NCI-H128 (cell line): ENCODE measurements around the gene QRFP.

Experiments
- DNase-seq: peaks from one replicate; lab custom pipeline; 2025; ENCODE audit not compliant: unreplicated experiment; lab: John Stamatoyannopoulos, UW

The QRFP gene

DNA sequence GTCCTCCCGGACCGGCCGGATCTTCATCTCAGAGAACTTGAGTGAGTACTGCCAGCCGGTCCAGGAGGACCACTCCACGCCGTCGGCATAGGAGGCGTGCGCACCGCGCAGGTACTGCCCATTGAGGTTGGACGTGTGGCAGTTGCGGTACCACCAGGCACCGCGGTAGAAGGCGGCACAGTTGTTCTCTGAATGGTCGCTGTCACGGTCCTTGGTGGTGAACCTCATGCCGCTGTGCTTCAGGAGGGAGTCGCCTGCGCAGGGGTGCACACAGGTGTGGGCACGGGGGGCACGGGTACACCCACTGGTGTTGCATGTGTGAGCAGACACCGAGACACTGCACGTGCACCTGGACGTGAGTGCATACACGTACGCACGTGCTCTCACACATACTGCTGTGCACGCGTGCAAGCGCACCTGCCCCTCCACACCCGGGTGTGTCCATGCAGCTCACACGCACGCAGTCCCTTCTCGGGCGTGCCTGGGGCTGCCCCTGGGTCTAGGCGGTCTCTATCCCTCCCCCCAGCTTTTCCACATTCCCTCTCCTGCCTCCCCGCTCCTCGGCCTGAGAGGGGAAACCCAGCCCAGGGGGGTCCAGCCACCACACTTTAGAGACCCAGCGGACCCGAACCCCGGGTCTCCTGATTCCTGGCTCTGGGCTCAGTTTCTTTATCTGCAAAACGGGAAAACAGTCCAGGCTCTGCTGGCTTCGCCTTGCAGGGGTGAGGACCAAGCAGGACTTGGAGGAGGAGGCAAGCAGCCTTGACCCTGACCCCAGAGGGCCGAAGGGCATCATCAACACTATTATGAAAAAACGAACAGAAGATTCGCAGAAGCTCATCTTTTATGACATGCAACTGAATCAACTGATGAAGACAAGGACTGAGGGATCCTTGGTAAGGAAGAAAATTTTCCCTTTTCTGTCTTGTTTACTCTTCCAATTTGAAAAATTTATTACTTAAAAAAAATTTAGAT lies 7.7 kb upstream of the QRFP start:
- DNase-seq, result no peak

DNA sequence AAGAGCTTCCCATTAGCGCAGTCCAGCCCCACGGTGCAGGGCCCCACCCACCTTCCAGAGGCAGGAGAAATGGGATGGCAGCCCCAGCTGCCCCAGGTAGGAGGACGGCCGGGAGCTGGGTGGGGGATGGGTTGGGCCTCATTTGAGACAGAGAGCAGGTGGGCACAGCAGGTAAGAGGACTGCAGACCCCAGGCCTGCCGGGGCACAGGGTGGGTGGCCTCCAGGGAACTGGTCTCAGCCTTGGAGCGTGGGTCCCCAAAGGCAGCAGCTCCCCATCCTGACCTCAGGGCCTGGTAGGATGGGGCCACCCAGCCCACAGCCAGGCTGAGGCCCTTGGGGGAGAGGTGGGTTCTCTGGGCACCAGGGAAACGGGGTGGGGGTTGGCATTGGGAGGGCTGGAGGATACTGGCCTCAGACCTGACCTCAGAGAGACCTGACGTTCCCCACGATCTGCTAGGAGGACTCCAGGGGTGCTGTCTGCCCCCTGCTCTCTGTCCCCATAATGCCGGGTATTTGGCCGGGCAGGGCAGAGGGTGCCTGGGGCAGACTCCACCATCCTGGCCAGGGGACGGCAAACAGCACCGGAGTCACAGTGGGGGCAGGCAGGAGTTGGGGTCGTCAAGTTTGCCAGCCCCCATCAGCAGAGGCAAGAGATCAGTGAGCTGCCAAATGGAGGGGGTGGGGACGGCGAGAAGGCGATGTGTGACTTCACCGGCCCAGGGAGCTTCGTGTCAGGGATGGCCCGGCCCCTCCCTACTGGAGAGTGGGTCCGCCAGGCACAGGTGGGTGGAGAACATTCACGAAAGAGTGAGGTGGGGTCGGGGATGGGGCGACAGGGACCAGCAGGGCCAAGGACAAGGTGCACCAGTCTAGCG lies 6.8 kb upstream of the QRFP start:
- no peak for DNase-seq

DNA sequence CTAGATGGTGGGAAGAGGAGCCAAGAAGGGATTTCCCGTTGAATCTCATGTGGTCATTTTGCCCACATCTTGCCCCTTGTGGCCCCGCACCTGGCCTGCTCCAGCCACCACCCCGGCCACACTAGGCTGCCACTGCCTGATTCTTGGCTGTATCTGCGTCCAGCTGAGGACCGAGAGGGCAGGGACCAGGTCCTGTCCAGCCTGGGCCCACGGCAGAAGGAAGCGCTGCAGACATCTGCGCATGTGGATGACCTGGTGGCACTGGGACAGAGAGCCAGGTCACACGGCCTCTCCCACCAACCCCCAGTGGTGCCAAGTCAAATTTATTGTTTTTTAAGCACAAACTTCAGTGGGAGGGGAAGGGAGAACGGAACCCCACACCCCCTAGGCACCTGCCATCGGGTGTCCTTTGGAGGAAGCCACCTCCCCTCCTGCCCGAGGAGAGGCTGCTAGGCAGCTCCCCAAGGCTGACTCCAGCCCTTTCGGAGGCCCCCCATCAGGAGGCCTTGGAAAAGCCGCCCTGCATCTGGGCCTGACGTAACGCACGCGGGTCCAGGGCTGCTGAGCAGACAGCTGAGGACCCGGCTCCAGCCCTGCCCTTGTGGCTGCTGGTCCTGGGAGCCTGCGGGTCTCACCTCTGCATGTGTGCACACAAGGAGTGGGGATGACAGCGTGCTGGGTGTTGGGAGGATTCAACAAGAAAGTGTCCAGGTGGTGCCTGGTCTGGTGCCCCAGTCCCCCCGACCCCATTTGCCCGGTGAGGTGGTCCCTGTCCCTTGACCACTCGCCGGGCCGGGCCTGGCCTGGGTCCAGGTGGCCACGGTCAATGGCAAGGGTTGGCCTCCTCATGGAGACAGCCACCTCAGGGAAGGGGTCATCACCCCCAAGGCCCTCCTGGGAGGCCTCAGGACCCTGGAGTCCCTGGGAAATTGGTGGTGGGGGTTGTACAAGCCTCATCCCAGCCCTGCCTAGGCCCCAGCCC lies 5.9 kb upstream of the QRFP start:
- DNase-seq, result no peak

DNA sequence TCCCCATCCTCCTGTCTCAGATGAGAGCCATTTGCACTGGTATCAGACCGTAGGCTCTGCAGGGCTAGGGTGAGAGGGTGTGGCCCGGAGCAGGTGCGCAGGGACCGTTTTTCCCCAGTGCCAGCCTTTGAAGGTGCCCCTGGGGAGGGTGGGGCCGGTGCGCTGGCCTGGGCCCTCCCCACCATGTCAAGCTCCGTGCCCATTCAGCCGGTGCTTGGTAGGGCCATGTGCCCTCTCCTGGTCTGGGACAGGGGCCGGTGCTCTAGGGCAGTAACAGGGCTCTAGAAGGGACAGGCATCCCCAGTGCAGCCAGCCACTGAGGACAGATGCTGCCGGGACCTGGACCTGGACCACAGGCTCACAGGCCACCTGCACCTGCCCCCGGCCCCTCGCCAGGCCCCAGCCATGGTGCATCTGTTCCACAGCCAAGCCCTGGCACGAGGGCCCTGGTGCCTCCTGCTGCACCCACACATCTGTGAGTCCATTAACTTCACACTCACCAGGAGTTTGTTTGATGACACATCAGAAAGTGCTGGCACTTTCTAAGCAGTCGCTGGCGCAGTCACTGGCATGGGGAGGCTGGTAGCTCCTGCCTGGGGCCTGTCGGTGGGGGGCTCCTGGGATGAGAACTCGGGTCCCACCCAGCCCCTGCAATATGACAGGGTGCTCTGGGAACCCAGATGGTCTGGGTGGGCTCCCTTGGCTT lies 5.0 kb upstream of the QRFP start:
- DNase-seq, result no peak

DNA sequence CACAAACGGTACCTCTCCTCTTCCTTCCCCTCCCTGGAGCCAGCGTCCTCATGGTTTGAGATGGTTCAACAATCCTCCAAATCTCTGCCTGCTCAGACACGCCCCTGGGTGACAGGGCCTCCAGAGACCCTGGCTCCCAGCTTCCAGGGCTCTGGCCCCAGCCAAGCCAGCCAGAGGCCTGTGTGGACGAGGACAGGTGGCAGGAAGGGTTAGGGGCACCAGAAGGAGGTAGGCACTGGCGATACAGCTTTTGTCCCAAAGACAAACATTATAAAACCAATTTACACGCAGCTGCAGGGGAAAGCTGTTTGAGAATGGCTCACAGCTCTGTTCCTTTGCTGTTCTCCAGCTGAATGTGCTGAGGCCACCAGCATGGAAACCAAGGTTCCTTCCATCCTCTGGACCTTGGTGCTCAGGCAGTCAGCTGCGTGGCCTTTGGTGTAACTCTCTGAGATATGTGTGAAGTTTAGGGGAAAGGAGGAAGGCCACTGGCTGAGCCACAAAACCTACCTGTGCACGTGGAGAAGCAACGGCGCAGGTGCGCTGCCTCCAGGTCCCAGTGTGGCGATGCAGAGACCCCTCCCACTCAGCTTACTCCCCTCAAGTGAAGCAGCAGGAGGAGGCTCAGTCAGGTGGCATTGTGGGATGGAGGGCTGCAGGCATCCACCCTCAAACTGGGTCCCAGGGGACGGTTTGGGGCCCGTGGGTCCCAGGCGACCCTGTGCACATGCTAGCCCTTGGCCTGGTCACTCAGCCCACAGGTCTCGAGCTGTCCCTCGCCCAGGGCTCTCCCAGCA lies 4.3 kb upstream of the QRFP start:
- DNase-seq, result no peak

DNA sequence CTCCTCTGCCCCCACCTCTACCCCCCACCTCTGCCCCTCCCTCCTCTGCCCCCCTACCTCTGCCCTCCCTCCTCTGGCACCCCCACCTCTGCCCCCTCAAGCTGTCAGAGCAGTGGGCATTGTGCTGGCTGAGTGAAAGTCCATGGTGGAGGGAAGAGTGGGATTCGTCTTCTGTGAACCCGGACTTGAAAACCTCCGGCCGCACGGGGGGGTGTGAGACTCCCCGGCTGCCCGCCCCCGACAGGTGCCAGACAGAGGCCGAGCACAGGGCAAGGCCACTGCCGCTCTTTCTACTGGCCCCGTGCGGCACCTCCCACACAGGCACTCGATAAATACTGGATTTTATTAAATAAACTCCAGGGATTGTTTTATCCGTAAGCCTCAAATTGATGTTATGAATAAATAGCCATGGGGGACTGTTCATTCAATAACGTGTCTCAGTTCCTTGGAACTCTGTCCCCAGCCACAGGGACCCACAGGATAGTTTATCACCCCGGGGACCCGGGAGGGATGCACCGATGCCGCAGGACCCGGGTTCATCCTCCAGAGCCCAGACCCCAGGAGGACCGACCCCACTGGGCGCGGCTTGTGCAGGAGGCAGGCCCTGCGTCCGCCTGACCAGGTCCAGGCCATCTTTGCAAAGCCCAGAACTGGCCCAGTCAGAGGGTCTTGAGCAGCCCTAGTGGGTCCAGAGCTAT lies 2.6 kb upstream of the QRFP start:
- DNase-seq, result no peak

DNA sequence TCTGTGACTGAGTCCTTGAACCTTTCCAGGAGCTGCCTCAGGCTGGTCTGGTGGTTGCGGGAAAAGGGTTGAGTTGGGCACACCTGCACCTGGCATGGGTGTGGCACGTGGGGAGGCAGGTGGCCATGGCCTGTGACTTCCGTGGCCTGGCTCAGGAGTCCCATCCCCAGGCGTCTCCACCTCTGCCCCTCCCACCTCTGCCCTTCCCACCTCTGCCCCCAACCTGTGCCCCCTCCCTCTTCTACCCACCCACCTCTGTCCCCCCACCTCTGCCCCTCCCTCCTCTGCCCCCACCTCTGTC lies 1.9 kb upstream of the QRFP start:
- DNase-seq, result no peak

DNA sequence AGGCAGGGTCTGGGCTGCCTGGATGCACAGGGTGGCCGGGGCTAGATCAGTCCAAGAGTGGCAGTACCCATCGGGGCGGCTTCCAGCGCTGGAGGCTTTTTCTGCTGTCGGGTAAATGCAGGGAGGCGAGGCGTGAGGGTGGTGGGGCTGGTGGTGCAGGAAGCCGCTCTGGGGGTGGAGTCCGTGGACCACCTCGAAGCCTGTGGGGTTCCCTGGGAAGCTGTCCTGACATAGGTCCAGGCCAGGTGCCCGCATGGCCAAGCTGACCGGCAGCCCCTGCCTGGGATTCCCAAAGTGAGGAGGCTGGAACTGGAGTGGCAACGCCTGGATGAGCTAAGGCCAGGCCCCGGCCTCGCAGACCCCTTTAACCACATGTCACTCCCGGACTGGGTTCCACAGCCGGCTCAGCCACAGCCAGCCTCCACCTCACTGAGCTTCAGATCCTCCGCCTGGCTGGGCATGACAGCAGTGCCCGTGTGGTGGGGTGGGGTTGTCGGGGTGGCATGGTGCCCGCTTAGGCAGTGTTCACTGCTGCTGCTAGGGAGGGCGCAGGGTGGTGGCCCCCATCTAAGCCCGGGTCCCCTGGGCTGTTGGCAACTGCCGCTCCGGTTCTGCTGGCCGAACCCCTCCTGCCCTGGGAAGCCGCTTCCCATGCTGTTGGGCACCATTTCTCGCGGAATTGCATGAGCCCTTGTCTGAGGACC lies 1.4 kb upstream of the QRFP start:
- no peak for DNase-seq

DNA sequence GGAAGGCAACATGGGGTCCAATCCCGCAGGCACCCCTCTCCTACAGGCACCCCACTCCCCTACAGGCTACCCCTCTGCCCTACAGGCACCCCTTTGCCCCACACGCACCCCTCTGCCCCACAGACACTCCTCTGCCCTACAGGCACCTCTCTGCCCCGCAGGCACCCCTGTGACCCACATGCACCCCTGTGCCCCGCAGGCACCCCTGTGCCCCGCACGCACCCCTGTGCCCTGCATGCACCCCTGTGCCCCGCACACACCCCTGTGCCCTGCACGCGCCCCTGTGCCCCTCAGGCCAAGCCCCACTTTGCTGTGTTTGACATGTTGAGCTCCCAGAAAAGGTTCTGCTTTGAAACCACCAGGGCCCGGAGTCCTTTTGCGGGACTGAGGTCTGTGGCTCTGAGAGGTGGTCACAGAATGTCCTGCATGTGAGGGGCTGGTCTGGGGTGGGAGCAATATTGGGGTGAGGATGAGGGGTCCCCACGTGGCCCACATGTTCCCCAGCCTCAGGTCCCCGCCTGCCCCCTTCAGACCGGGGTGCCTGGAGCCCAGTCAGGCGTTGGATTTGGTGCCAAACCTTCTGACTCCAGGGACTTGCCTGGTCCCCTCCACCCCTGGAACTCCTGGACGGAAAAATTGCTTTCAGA lies 616 bp upstream of the QRFP start:
- no peak for DNase-seq

DNA sequence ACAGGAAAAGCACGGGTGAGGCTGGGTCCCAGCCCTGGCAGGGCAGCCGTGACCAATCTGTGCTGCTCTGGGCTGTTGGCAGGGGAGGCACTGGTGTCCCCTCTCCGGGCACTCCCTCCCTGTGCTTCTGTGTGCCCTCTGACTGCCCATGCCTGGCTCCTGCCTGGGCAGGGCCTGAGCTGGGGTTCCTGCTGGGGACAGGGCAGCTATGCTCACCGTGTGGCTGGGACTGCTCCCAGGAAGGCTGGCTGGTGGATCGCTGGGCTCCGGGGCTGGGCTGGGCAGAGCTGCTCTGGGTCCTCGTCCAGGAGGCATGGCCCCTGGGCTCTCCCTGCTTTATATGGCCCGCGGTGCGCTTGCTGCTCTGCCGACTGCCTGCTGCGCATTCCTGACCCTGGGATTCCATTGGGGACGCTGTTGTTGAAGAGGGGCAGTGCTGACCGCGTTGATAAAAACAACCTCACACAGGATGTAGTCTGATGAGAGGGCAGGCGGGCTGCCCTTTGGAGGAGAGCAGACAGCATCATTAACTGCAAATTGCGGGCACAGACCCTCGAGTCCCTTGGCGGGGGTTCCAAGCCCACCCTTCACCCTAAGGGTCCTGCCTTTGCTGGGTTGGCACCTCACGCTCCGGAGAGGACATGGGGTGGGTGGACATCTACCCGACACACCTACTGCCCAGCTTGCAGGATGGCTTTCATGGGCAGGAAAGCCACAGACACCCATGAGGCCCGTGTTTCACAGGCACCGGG lies 955 bp downstream of the QRFP start:
- DNase-seq, result no peak

DNA sequence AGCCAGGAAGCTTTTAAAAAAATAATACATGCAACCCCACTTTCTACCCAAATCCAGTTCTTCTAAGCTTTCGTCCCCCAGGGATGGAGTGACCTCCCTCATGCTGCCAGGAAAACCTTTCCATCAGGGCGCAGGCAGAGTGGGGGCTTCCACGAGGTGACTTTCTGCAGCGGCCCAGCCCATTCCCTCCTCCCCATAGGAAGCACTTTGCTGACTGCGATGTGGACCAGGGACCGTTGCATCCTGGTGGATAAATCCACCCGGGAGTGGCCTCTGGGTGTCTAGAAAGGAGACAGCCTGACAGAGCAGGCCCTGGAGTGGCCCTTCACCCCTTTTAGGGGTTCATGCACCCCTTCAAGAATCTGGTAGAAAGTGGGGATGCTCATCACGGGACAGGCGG lies 1.6 kb downstream of the QRFP start:
- DNase-seq, result no peak

DNA sequence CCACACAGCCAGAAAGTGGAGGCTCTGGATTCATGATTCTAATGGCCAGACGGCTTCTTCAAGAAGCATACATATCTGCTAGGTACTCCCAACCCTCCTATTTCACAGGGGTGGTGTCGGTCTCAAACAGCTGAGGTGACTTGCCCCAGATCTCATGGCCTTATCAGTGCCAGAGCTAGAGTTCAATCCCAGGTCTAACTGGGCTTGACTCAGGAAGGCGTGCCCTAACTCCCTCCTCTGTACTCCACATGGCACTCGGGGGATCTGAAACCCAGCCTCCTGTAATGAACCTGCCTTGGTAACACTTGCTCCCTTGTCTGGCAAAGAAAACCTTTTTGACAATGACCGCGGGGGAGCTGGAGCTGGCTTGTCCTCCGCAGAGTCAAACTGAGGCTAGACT lies 2.1 kb downstream of the QRFP start:
- no peak for DNase-seq

DNA sequence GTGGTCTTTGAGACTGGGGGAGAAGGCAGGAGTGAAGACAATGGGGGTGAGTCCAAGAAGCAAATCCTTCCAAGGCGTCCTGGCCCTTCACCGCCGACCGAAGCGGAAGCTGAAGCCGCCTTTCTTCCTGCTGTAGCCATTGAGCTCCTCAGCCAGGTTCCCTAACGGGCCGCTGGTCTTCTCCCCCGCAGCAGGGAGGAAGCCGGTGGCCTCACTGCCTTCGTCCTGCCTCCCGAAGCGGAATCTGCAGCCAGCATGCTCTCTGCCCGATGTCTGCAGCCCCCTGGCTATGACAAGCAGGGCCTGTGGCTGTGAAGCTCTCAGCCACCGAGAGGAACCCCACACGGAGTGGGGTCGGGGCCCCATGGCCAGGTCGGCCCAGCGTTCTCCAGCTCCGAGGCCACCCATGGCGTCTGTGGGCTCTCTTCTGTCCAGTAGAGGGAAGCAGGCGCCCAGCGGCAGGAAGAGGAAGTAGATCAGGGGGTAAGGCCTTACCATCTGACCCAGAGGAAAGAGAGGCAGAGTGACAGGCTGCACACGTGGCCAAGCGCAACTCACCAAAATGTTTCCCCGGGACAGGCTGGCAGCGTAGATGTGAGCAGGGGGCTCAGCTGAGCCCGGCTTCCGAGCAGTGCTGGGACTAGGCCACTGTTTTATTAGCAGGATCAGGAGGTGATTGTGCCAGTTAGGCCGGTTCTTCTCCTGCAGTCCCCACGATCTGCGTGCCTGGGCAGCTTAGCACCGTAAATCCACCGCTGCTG lies 3.1 kb downstream of the QRFP start:
- DNase-seq, result no peak

DNA sequence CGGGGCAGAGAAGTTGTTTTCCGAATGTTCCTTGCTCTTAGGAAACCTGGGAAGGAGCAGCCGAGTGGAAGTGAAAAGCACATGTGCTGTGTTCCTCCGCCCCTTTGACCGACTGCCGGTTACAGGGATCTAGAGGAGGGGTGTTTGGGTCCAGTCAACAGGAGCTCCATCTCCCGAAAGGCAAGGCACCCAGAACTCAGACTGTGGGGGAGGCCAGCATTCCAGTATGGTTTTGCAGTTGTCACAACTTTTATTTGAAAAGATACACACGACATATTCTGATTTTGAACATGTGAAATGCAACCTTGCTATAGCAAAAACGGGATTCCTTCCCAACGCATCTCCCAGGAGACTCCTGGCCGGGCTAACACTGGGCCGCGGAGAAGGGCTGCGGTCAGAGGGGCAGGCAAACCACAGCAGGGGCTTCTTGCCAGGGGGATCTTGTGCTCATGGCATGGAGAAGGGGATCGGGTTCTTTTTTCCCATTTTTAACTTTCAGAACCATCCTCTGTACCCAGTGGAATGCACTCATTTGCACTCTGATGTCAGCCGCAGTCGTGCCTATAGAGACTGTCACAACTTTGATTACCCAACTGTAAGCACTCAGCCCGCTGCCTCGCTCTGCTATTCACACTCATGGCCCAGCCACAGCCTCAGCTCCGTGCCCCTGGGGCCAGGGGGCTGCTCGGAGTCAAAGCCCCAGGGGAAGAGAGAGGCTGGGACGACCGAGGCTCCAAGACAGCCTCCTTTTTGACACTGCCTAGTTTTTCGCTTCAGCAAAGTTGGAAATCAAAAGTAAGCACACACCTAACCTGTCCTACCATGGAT lies 3.9 kb downstream of the QRFP start:
- no peak for DNase-seq

DNA sequence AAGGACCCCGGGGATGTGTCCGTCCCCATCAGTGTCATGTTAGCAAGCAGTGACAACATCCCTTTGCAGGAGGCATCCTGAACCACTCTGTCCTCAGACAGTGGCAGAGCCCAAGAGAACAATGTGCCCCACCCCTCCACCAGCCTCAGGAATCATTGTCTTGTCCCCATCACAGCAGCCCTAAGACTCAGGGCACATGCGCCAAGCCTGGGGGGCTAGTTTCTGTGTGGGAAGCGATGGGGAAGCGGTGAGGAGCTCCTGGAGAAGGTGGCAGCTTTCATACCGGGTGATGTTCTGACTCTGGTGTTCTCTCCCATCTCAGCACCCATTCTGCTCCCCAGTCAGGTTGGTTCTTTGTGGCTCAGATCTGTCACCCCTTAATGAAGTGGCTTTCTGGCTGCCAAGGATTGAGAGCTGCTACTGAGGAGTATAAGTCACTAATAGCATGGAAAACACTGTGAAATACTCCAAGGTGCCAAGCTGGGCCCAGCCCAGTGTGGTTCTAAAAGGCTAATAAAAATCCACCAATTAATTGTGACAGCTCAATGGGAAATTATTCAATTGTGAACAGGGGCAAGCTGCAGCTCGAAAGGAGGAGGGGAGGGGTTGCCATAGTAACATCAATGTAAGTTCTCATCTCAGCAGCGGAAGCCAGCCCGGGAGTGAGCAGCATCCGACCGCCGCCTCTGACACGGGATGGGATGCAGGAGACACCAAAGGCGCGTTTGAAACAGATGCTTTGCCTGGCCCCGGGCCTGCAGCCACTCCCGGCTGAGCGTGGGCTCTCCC lies 4.7 kb downstream of the QRFP start:
- DNase-seq, result no peak
